Stimulated activated CD4-positive, alpha-beta T cell treated with anti-CD3 and anti-CD28 coated beads, Interleukin-4, amount 100 ng/mL, for 4 hours (primary cell): ENCODE data around the gene FASTKD2.
A peak's percentile ranks its signal among the peaks of the same experiment; 100 is the strongest.
"Not testable (repeated sequence)": the region's sequence is repeated elsewhere in the genome, so short reads cannot be mapped to it uniquely, and the experiment has no call there.

Source experiments
- DNase-seq, 2 experiments: peaks; one replicate each; pipeline ENCODE4 v3.0.0-alpha.2; 2020

The FASTKD2 gene

GRCh38 chr2:206792645-206793044 lies 27.2 kb downstream of the FASTKD2 start:
- no peak for DNase-seq

- no peak for DNase-seq
Measured at GRCh38 chr2:206797376-206797775, 32.0 kb downstream of the FASTKD2 start.

- DNase-seq: no peak
Measured at GRCh38 chr2:206798000-206798399, 32.6 kb downstream of the FASTKD2 start.

- no peak for DNase-seq
Measured at GRCh38 chr2:206799083-206799482, 33.7 kb downstream of the FASTKD2 start.

- DNase-seq: peak; percentile 17 to 18
Measured at GRCh38 chr2:206800506-206801417, 35.4 kb downstream of the FASTKD2 start.

- DNase-seq: no peak
Measured at GRCh38 chr2:206801418-206802189, 36.2 kb downstream of the FASTKD2 start.

GRCh38 chr2:206802654-206803514 lies 37.5 kb downstream of the FASTKD2 start:
- no peak for DNase-seq

GRCh38 chr2:206804326-206804725 lies 38.9 kb downstream of the FASTKD2 start:
- no peak for DNase-seq

GRCh38 chr2:206805887-206806607 lies 40.6 kb downstream of the FASTKD2 start:
- no peak for DNase-seq

GRCh38 chr2:206807624-206808023 lies 42.2 kb downstream of the FASTKD2 start:
- DNase-seq: not testable (repeated sequence)

- not testable (repeated sequence) for DNase-seq
Measured at GRCh38 chr2:206812471-206812870, 47.1 kb downstream of the FASTKD2 start.

GRCh38 chr2:206814498-206814897 lies 49.1 kb downstream of the FASTKD2 start:
- DNase-seq: no peak

GRCh38 chr2:206820807-206821206 lies 55.4 kb downstream of the FASTKD2 start:
- DNase-seq: no peak

GRCh38 chr2:206823178-206823577 lies 57.8 kb downstream of the FASTKD2 start:
- DNase-seq: no peak

- no peak for DNase-seq
Measured at GRCh38 chr2:206824087-206824618, 58.7 kb downstream of the FASTKD2 start.

GRCh38 chr2:206824993-206825392 lies 59.6 kb downstream of the FASTKD2 start:
- no peak for DNase-seq

- no peak for DNase-seq
Measured at GRCh38 chr2:206831442-206831995, 66.1 kb downstream of the FASTKD2 start.

- DNase-seq: no peak
Measured at GRCh38 chr2:206832873-206833272, 67.5 kb downstream of the FASTKD2 start.

- no peak for DNase-seq
Measured at GRCh38 chr2:206833291-206833690, 67.9 kb downstream of the FASTKD2 start.

GRCh38 chr2:206836722-206837121 lies 71.3 kb downstream of the FASTKD2 start:
- DNase-seq: no peak

- DNase-seq: no peak
Measured at GRCh38 chr2:206837775-206838174, 72.4 kb downstream of the FASTKD2 start.

GRCh38 chr2:206838690-206839089 lies 73.3 kb downstream of the FASTKD2 start:
- no peak for DNase-seq
